WTC11 (cell line): ENCODE measurements around the gene ACVR2A. TPM values are rescaled to one million over a fixed set of nuclear protein-coding genes. Genes with fewer than 3 reads are reported as not detected.

Source experiments
- ATAC-seq: fragments of 200-7000 bp; cut with Tn5 transposase; 2 replicates; pipeline ENCODE4 v1.10.0; 2021; ENCODE audit warnings: mild to moderate bottlenecking, moderate library complexity
- CTCF ChIA-PET: fragments of 300-600 bp; sonication (Branson Sonifier 250); formaldehyde crosslinking; loops from one replicate; lab custom pipeline; 2021; ENCODE audit warnings: antibody characterized with exemption; lab: Charles Lee
- POLR2A ChIA-PET: fragments of 350-600 bp; sonication (Branson Sonifier 250); formaldehyde crosslinking; loops from one replicate; lab custom pipeline; 2021; ENCODE audit warnings: antibody characterized with exemption; lab: Charles Lee
- DNase-seq: peaks from one replicate; pipeline ENCODE4 v3.0.0; 2021; ENCODE audit warnings: low spot score
- H3K27ac Mint-ChIP-seq: 2 replicates; pipeline ENCODE4 v1.8.0; 2021; ENCODE audit warnings: mixed read lengths
- H3K27me3 Mint-ChIP-seq: 2 replicates; pipeline ENCODE4 v1.8.0; 2021; ENCODE audit warnings: low read depth, mild to moderate bottlenecking, moderate library complexity, mixed read lengths
- H3K36me3 Mint-ChIP-seq: 2 replicates; pipeline ENCODE4 v1.8.0; 2021; ENCODE audit warnings: mixed read lengths
- H3K4me1 Mint-ChIP-seq: 2 replicates; pipeline ENCODE4 v1.8.0; 2022; ENCODE audit warnings: mixed read lengths
- H3K4me3 Mint-ChIP-seq: 2 replicates; pipeline ENCODE4 v1.8.0; 2021; ENCODE audit warnings: mild to moderate bottlenecking, moderate library complexity, mixed read lengths
- H3K9me3 Mint-ChIP-seq: 2 replicates; pipeline ENCODE4 v1.8.0; 2021; ENCODE audit warnings: mixed read lengths
- FOXK1 ChIP-seq: sonication (generic); formaldehyde crosslinking; IDR thresholded peaks from 2 replicates; pipeline ENCODE4 v1.8.0; 2022; ENCODE audit warnings: mild to moderate bottlenecking, moderate library complexity, missing genetic modification reagents
- OVOL2 ChIP-seq: fragments of 250-450 bp; sonication (Bioruptor Pico); IDR thresholded peaks from 2 replicates; pipeline ENCODE4 v1.9.0; 2021; ENCODE audit warnings: mild to moderate bottlenecking, borderline replicate concordance
- PRDM15 ChIP-seq: sonication (generic); formaldehyde crosslinking; IDR thresholded peaks from 2 replicates; pipeline ENCODE4 v1.8.0; 2022; ENCODE audit warnings: missing genetic modification reagents
- RORB ChIP-seq: fragments of 250-450 bp; sonication (Bioruptor Pico); IDR thresholded peaks from 2 replicates; pipeline ENCODE4 v1.9.0; 2021; ENCODE audit warnings: mild to moderate bottlenecking
- SMAD3 ChIP-seq: sonication (generic); formaldehyde crosslinking; IDR thresholded peaks from 2 replicates; pipeline ENCODE4 v1.8.0; 2022; ENCODE audit warnings: missing genetic modification reagents, mild to moderate bottlenecking, borderline replicate concordance
- USF2 ChIP-seq: sonication (generic); formaldehyde crosslinking; IDR thresholded peaks from 2 replicates; pipeline ENCODE4 v1.8.1; 2023; ENCODE audit warnings: mild to moderate bottlenecking, missing genetic modification reagents, moderate library complexity
- ZNF219 ChIP-seq: sonication (generic); formaldehyde crosslinking; IDR thresholded peaks from 2 replicates; pipeline ENCODE4 v1.8.0; 2023; ENCODE audit warnings: missing genetic modification reagents, mild to moderate bottlenecking, borderline replicate concordance
- total RNA-seq: library from RNA; stranded (reverse); gene quantifications from 3 replicates; pipeline ENCODE4 v1.2.3, GENCODE V29; 2021
- TF ChIP-seq, protein P1 (sequence below): fragments of 250-450 bp; sonication (Bioruptor Pico); IDR thresholded peaks from 2 replicates; pipeline ENCODE4 v1.9.0; 2021; ENCODE audit warnings: mild to moderate bottlenecking
- TF ChIP-seq, protein P2 (sequence below): fragments of 200-600 bp; IDR thresholded peaks from 2 replicates; pipeline ENCODE4 v1.8.0; 2022; ENCODE audit warnings: antibody characterized with exemption
- TF ChIP-seq, protein P3 (sequence below): sonication (generic); formaldehyde crosslinking; IDR thresholded peaks from 2 replicates; pipeline ENCODE4 v1.8.1; 2023; ENCODE audit warnings: mild to moderate bottlenecking, missing genetic modification reagents, moderate library complexity

Gene ACVR2A
- total RNA-seq, 1 experiment from 2014 or later, result 11.7 TPM

- TF ChIP-seq, protein P1, sequence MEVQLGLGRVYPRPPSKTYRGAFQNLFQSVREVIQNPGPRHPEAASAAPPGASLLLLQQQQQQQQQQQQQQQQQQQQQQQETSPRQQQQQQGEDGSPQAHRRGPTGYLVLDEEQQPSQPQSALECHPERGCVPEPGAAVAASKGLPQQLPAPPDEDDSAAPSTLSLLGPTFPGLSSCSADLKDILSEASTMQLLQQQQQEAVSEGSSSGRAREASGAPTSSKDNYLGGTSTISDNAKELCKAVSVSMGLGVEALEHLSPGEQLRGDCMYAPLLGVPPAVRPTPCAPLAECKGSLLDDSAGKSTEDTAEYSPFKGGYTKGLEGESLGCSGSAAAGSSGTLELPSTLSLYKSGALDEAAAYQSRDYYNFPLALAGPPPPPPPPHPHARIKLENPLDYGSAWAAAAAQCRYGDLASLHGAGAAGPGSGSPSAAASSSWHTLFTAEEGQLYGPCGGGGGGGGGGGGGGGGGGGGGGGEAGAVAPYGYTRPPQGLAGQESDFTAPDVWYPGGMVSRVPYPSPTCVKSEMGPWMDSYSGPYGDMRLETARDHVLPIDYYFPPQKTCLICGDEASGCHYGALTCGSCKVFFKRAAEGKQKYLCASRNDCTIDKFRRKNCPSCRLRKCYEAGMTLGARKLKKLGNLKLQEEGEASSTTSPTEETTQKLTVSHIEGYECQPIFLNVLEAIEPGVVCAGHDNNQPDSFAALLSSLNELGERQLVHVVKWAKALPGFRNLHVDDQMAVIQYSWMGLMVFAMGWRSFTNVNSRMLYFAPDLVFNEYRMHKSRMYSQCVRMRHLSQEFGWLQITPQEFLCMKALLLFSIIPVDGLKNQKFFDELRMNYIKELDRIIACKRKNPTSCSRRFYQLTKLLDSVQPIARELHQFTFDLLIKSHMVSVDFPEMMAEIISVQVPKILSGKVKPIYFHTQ, result no peak
- TF ChIP-seq FOXK1 (CRISPR knock-in tag) (no peak), USF2 (CRISPR knock-in tag) (no peak), ZNF219 (CRISPR knock-in tag) (no peak)
- TF ChIP-seq, all 79 proteins: peak for 0
Observed at GRCh38 chr2:147916723-147917122, 71.9 kb downstream of the ACVR2A start (continued).

DNA sequence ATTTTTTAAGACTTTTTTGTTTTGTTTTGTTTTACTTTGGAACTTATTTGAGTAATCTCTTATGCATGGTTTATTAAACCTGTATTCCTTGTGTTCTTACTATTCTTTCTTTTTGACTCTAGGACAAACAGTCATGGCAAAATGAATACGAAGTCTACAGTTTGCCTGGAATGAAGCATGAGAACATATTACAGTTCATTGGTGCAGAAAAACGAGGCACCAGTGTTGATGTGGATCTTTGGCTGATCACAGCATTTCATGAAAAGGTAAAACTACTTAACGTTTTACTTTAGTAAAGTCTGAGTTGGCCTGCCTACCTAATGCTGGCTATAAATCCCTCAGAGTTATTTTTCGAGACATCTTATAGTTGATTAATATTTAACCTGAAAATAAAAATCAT lies 72.3 kb downstream of the ACVR2A start:
- H3K36me3 Mint-ChIP-seq, result peaks cover 3% of the 10 kb centered on the region; the same call in 1 of the 2 replicates

More for the DNA sequence above, 72.3 kb downstream of the ACVR2A start:
- POLR2A ChIA-PET, result no interaction called here
- TF ChIP-seq OVOL2 (no peak), SMAD3 (CRISPR knock-in tag) (no peak), RORB (CRISPR knock-in tag) (no peak), PRDM15 (CRISPR knock-in tag) (no peak)
- TF ChIP-seq, protein P2, sequence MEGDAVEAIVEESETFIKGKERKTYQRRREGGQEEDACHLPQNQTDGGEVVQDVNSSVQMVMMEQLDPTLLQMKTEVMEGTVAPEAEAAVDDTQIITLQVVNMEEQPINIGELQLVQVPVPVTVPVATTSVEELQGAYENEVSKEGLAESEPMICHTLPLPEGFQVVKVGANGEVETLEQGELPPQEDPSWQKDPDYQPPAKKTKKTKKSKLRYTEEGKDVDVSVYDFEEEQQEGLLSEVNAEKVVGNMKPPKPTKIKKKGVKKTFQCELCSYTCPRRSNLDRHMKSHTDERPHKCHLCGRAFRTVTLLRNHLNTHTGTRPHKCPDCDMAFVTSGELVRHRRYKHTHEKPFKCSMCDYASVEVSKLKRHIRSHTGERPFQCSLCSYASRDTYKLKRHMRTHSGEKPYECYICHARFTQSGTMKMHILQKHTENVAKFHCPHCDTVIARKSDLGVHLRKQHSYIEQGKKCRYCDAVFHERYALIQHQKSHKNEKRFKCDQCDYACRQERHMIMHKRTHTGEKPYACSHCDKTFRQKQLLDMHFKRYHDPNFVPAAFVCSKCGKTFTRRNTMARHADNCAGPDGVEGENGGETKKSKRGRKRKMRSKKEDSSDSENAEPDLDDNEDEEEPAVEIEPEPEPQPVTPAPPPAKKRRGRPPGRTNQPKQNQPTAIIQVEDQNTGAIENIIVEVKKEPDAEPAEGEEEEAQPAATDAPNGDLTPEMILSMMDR, result no peak
- TF ChIP-seq, protein P3, sequence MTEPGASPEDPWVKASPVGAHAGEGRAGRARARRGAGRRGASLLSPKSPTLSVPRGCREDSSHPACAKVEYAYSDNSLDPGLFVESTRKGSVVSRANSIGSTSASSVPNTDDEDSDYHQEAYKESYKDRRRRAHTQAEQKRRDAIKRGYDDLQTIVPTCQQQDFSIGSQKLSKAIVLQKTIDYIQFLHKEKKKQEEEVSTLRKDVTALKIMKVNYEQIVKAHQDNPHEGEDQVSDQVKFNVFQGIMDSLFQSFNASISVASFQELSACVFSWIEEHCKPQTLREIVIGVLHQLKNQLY (CRISPR knock-in tag), result no peak
- H3K27ac Mint-ChIP-seq, result no peak overlapping the region
- H3K27me3 Mint-ChIP-seq, result no peaks in the 10 kb centered on the region
- H3K4me3 Mint-ChIP-seq, result no peak overlapping the region
- no peaks in the 10 kb centered on the region for H3K9me3 Mint-ChIP-seq
- no peak for ATAC-seq
- no peak for DNase-seq
- H3K4me1 Mint-ChIP-seq, result no peaks in the 10 kb centered on the region
- CTCF ChIA-PET, result no interaction called here
